NCI-H146 treated with DMSO at 0.1 percent for 48 hours (cell line): ENCODE data around the gene PDGFC.

Experiments used
- DNase-seq: peaks from one replicate; lab custom pipeline; 2025; ENCODE audit not compliant: unreplicated experiment; lab: John Stamatoyannopoulos, UW

The PDGFC gene

GRCh38 chr4:156754832-156755570 is 216.6 kb downstream of the PDGFC start:
- no peak for DNase-seq

- no peak for DNase-seq
Observed at GRCh38 chr4:156751486-156751885, 220.1 kb downstream of the PDGFC start.

DNA sequence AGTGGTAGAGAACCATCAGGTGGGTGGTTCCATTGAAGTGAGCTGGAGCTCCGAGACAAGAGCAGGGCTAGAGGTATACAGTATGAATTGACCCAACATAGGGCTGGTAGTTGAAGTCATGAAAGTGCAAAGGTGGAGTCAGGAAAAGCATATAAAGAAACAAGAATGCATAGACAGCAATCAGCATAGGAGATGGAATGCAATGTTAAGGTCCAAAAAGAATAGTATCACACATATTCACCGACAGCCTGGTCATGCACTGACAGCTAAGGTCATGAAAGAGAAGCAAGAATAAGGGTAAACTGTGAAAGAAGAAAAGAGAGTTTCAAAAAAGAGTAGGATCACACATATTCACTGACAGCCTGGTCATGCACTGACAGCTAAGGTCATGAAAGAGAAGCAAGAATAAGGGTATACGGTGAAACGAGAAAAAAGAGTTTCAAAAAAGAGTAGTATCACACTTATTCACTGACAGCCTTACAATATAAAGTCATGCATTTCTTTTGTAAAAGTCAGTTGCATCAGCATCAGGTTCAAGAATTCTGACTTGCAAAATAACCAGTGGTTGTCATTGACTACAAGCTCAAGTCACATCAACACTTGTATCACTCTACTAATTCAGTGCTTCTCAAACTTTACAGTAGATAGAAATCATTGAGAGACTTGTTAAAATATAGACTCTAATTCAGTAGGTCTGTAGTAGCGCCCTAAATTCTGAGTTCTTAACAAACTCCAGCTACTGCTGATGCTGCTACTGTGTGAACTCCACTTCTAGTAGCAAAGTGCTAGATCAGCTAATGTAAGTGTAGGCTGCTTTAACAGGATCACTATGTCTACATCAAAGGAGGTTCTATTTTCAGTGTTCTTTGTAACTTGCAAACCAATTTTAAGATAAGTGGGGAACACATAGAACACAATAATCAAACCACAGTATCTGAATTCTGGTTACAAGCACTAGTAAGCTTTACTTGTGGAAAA is 221.9 kb downstream of the PDGFC start:
- no peak for DNase-seq

DNA sequence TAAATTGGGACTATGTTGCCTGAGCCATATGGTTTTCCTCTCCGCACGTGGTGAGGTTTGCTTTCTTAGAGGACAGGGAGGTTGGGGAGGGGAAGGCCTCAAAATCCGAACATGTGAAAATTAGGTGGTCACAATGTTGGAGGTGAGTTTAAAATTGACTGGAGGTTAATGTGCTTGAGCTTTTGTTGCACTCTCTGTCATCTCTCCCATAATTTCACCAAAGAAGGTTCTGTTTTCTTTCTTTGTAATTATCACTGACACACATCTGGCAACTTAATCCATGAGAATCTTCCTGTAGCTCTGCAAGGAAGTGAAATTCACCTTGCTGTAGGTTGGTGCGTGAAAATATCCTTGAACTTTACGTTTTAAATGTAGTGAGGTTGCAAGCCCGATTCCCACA is 225.5 kb downstream of the PDGFC start:
- DNase-seq, result no peak

- no peak for DNase-seq
Observed at GRCh38 chr4:156738766-156739165, 232.8 kb downstream of the PDGFC start.

DNA sequence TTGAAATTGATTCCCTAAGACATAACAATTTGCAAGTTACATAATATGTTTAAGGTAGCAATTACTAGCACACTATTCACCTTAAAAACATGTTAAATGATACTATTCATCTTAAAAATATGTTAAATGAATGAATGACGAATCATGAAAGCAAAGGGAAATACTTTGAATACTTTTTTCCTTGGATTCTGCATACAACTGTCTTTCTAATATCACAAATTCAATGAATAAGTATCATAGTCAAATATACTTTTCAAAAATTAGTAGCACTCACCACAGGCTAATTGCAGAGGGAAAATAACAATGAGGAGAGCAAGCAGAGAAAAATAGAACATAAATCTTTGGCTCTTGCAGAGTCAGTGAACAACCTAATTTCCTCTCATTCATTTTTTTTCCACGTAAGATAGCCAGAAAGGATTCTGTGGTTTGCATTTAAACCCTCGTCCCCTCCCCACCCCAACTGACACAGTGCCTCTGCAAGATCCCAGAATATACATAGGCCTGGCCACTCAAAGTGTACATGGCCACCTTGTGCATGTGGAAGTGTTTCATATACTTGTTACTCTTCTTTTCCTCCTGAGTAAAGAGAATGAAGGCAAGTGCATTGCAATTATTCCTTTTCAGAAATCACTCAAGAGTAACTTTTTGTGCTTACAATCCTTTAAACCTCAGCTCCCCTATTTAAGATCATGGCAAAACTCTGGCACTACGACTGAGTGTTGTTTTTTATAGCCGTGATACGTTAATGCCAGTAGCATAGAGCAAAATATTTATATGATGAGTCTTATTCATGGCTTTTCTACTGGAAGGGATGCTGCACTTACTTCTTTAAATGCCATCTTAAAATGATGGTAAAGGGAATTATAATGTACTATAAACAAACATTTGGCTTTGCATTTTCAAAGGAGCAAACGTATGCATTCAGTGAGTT is 236.4 kb downstream of the PDGFC start:
- DNase-seq, result no peak

- no peak for DNase-seq
Observed at GRCh38 chr4:156733582-156733981, 238.0 kb downstream of the PDGFC start.

- no peak for DNase-seq
Observed at GRCh38 chr4:156732634-156733033, 239.0 kb downstream of the PDGFC start.

GRCh38 chr4:156729416-156729815 is 242.2 kb downstream of the PDGFC start:
- DNase-seq, result no peak

GRCh38 chr4:156725257-156725656 is 246.3 kb downstream of the PDGFC start:
- DNase-seq, result no peak

GRCh38 chr4:156723951-156724668 is 247.5 kb downstream of the PDGFC start:
- no peak for DNase-seq

DNA sequence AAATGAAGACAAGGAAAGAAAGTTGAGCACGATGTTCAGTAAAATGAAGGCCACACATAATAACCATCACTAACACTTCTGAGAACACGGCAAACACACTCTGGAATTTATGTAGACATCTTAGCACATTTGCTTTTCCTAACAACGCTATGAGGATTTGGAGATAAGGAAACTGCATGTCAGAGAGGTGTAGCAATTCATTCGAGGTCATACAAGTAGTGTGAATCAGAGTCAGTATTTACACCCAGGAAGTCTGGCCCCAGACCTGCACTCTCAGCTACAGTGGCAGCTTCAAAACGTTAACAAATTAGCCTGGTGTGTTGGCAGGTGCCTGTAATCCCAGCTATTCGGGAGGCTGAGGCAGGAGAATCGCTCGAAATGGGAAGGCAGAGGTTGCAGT is 253.4 kb downstream of the PDGFC start:
- no peak for DNase-seq

DNA sequence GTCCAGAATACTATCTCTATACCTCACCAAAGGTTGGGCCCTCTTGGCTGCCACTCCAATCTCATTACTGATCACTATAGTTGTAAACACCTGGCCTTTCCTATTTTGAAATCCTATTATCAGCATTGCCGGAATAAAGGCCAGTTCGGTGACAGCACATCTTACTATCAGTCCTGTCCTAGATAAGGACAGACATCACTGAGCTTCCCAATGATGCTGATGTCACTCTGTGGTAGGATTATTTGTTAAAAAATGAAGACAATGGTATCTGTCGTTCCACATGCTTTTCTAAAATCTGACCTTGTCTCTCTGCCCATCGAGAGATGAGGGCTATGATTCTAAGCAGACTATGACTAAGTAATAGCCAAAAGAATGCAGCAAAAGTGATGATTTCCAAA is 260.4 kb downstream of the PDGFC start:
- no peak for DNase-seq
